GM21619 (cell line): ENCODE measurements around the gene ARHGAP42.

Source experiments
- ATAC-seq: cut with Tn5 transposase; IDR thresholded peaks from one replicate; pipeline ENCODE4 v1.9.1; 2021; ENCODE audit not compliant: unreplicated experiment

Gene ARHGAP42

GRCh38 chr11:100791860-100792259, 104.8 kb downstream of the ARHGAP42 start:
- ATAC-seq, result no peak

- ATAC-seq, result no peak
Observed at GRCh38 chr11:100793525-100793924, 106.4 kb downstream of the ARHGAP42 start.

GRCh38 chr11:100794446-100794845, 107.4 kb downstream of the ARHGAP42 start:
- no peak for ATAC-seq

- ATAC-seq, result no peak
Observed at GRCh38 chr11:100799445-100799844, 112.4 kb downstream of the ARHGAP42 start.

- no peak for ATAC-seq
Observed at GRCh38 chr11:100800202-100800601, 113.1 kb downstream of the ARHGAP42 start.

- ATAC-seq, result no peak
Observed at GRCh38 chr11:100801225-100801999, 114.3 kb downstream of the ARHGAP42 start.

GRCh38 chr11:100805506-100806199, 118.6 kb downstream of the ARHGAP42 start:
- no peak for ATAC-seq

GRCh38 chr11:100806296-100806695, 119.2 kb downstream of the ARHGAP42 start:
- ATAC-seq, result no peak

- no peak for ATAC-seq
Observed at GRCh38 chr11:100808904-100809491, 121.9 kb downstream of the ARHGAP42 start.

GRCh38 chr11:100810146-100810545, 123.1 kb downstream of the ARHGAP42 start:
- no peak for ATAC-seq

- ATAC-seq, result no peak
Observed at GRCh38 chr11:100810666-100811065, 123.6 kb downstream of the ARHGAP42 start.

GRCh38 chr11:100812517-100812916, 125.4 kb downstream of the ARHGAP42 start:
- no peak for ATAC-seq

- ATAC-seq, result no peak
Observed at GRCh38 chr11:100815787-100816330, 128.8 kb downstream of the ARHGAP42 start.

- ATAC-seq, result no peak
Observed at GRCh38 chr11:100816823-100817222, 129.7 kb downstream of the ARHGAP42 start.

GRCh38 chr11:100817620-100818019, 130.5 kb downstream of the ARHGAP42 start:
- ATAC-seq, result no peak

GRCh38 chr11:100820621-100821020, 133.5 kb downstream of the ARHGAP42 start:
- no peak for ATAC-seq

GRCh38 chr11:100821198-100821597, 134.1 kb downstream of the ARHGAP42 start:
- no peak for ATAC-seq

GRCh38 chr11:100823360-100823759, 136.3 kb downstream of the ARHGAP42 start:
- no peak for ATAC-seq

- ATAC-seq, result no peak
Observed at GRCh38 chr11:100824041-100824809, 137.1 kb downstream of the ARHGAP42 start.

- no peak for ATAC-seq
Observed at GRCh38 chr11:100825626-100826025, 138.5 kb downstream of the ARHGAP42 start.
